Amniotic epithelial cell (primary cell): Measurements from ENCODE around the gene APOL4.
A peak's percentile ranks its signal among the peaks of the same experiment; 100 is the strongest.
"Not testable (repeated sequence)": the region's sequence is repeated elsewhere in the genome, so short reads cannot be mapped to it uniquely, and the experiment has no call there.

Experiments
- DNase-seq: peaks from one replicate; pipeline ENCODE4 v3.0.0-alpha.2; 2010; ENCODE audit warnings: low read depth

APOL4 gene

GRCh38 chr22:36184433-36185025 lies 17.1 kb downstream of the APOL4 start:
- no peak for DNase-seq

GRCh38 chr22:36183446-36183845 lies 18.2 kb downstream of the APOL4 start:
- no peak for DNase-seq

GRCh38 chr22:36182857-36183256 lies 18.8 kb downstream of the APOL4 start:
- no peak for DNase-seq

GRCh38 chr22:36182056-36182455 lies 19.6 kb downstream of the APOL4 start:
- DNase-seq: no peak

GRCh38 chr22:36180928-36181327 lies 20.7 kb downstream of the APOL4 start:
- DNase-seq: no peak

- DNase-seq: peak; percentile 52
These were observed 21.4 kb downstream of the APOL4 start for GRCh38 chr22:36180038-36180880.

- no peak for DNase-seq
These were observed 24.4 kb downstream of the APOL4 start for GRCh38 chr22:36177160-36177559.

GRCh38 chr22:36175892-36176291 lies 25.7 kb downstream of the APOL4 start:
- DNase-seq: no peak

- DNase-seq: no peak
These were observed 29.7 kb downstream of the APOL4 start for GRCh38 chr22:36171941-36172340.

- no peak for DNase-seq
These were observed 34.9 kb downstream of the APOL4 start for GRCh38 chr22:36166518-36167220.

GRCh38 chr22:36166086-36166485 lies 35.5 kb downstream of the APOL4 start:
- DNase-seq: no peak

- DNase-seq: no peak
These were observed 36.5 kb downstream of the APOL4 start for GRCh38 chr22:36165141-36165540.

- DNase-seq: no peak
These were observed 37.0 kb downstream of the APOL4 start for GRCh38 chr22:36164621-36165020.

- no peak for DNase-seq
These were observed 38.1 kb downstream of the APOL4 start for GRCh38 chr22:36163497-36163896.

- DNase-seq: no peak
These were observed 39.2 kb downstream of the APOL4 start for GRCh38 chr22:36162127-36163034.

- DNase-seq: not testable (repeated sequence)
These were observed 39.8 kb downstream of the APOL4 start for GRCh38 chr22:36161793-36162126.

GRCh38 chr22:36160499-36160942 lies 41.1 kb downstream of the APOL4 start, which contains the start of gene APOL3:
TSS of gene APOL3 (minus strand) at chr22:36160755. CDS start at chr22:36149055, 11,700 bp downstream.
- DNase-seq: peak; percentile 30

GRCh38 chr22:36156515-36157419 lies 44.8 kb downstream of the APOL4 start:
- DNase-seq: peak; percentile 78

GRCh38 chr22:36156119-36156514 lies 45.5 kb downstream of the APOL4 start:
- no peak for DNase-seq

GRCh38 chr22:36155702-36156101 lies 45.9 kb downstream of the APOL4 start:
- DNase-seq: no peak
